ENCODE data around the gene PCDH9.

PCDH9 gene

DNA sequence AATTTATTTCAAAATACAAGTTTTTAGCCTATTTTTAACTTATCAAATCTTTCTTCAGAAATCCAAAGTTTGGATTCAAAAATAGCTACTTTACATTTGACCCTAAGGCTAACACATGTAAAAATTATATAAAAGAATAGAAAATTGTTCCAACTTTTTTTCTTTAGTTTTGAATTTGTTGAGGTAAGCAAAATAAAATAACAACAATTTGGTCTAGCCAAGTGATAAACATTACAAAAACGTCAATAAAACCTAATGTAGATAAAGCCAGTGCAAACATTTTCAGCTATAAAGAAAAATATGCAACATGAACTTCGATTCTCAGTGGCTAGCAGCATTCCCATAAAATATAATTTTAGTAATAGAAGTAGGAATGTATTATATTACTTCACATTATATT, 400.3 kb downstream of the PCDH9 start:
- no peaks in the 10 kb centered on the region for H3K9me3 ChIP-seq (ENCODE audit: insufficient read depth, low read depth, low read length)
- H3K14ac ChIP-seq (ENCODE audit: low read length) = no peak overlapping the region
- H3K79me2 ChIP-seq (ENCODE audit: control insufficient read depth, insufficient read depth, low read length, poor library complexity) = no peaks in the 10 kb centered on the region
- H2AFZ ChIP-seq (ENCODE audit: insufficient read depth, low read length, poor library complexity) = no peak overlapping the region
- no peak overlapping the region for H3K9ac ChIP-seq (ENCODE audit: low read length)
- no peaks in the 10 kb centered on the region for H3K27me3 ChIP-seq (ENCODE audit: insufficient read depth, low read length)
- H4K12ac ChIP-seq (ENCODE audit: low read depth, low read length) = no peak overlapping the region
- H3K79me1 ChIP-seq (ENCODE audit: low read length) = no peaks in the 10 kb centered on the region
- no CpG with 5 or more reads among the region's 2 CpGs for WGBS (ENCODE audit: extremely low coverage, insufficient coverage, insufficient read length)
- no peak overlapping the region for H2BK12ac ChIP-seq (ENCODE audit: low read length)
- H2BK5ac ChIP-seq (ENCODE audit: low read depth, low read length, poor library complexity) = no peak overlapping the region
- H3K4me2 ChIP-seq (ENCODE audit: low read length) = no peak overlapping the region
- H3K4me1 ChIP-seq (ENCODE audit: control insufficient read depth in 1 of 2, insufficient read depth in 2 of 2, low read length in 2 of 2) = no peaks in the 10 kb centered on the region
- H3K36me3 ChIP-seq (ENCODE audit: control insufficient read depth in 1 of 2, insufficient read depth in 2 of 2, low read length in 2 of 2) = no peaks in the 10 kb centered on the region
- H2AK5ac ChIP-seq (ENCODE audit: low read length) = no peak overlapping the region
- H3K27ac ChIP-seq (ENCODE audit: low read depth, low read length) = no peak overlapping the region
- H3K4me3 ChIP-seq (ENCODE audit: low read depth, low read length) = no peak overlapping the region
- no peak overlapping the region for H4K91ac ChIP-seq (ENCODE audit: low read depth, low read length)
- H4K8ac ChIP-seq (ENCODE audit: low read depth, low read length) = no peak overlapping the region
- H3K18ac ChIP-seq (ENCODE audit: low read length) = no peak overlapping the region
- no peak for DNase-seq
- no peak overlapping the region for H3K4ac ChIP-seq (ENCODE audit: low read depth, low read length)
- no peak overlapping the region for H3K23ac ChIP-seq (ENCODE audit: low read length)
- no peak overlapping the region for H2BK120ac ChIP-seq (ENCODE audit: insufficient read depth, low read length, poor library complexity)

- Histone ChIP-seq H2BK120ac (ENCODE audit: insufficient read depth, low read length, poor library complexity) (no peak overlapping the region), H2BK12ac (ENCODE audit: low read length) (no peak overlapping the region), H3K27me3 (ENCODE audit: insufficient read depth, low read length) (no peaks in the 10 kb centered on the region), H3K4me3 (ENCODE audit: low read depth, low read length) (no peak overlapping the region), H4K12ac (ENCODE audit: low read depth, low read length) (no peak overlapping the region), H3K27ac (ENCODE audit: low read depth, low read length) (no peak overlapping the region), H3K4me2 (ENCODE audit: low read length) (no peak overlapping the region), H3K18ac (ENCODE audit: low read length) (no peak overlapping the region), H3K4me1 (ENCODE audit: control insufficient read depth in 1 of 2, insufficient read depth in 2 of 2, low read length in 2 of 2) (no peaks in the 10 kb centered on the region), H3K9me3 (ENCODE audit: insufficient read depth, low read depth, low read length) (no peaks in the 10 kb centered on the region), H3K79me1 (ENCODE audit: low read length) (no peaks in the 10 kb centered on the region), H3K23ac (ENCODE audit: low read length) (no peak overlapping the region), H3K9ac (ENCODE audit: low read length) (no peak overlapping the region), H3K79me2 (ENCODE audit: control insufficient read depth, insufficient read depth, low read length, poor library complexity) (no peaks in the 10 kb centered on the region), H4K8ac (ENCODE audit: low read depth, low read length) (no peak overlapping the region), H4K91ac (ENCODE audit: low read depth, low read length) (no peak overlapping the region), H3K14ac (ENCODE audit: low read length) (no peak overlapping the region), H3K4ac (ENCODE audit: low read depth, low read length) (no peak overlapping the region), H2BK5ac (ENCODE audit: low read depth, low read length, poor library complexity) (no peak overlapping the region), H2AFZ (ENCODE audit: insufficient read depth, low read length, poor library complexity) (no peak overlapping the region), H3K36me3 (ENCODE audit: control insufficient read depth in 1 of 2, insufficient read depth in 2 of 2, low read length in 2 of 2) (no peaks in the 10 kb centered on the region), H2AK5ac (ENCODE audit: low read length) (no peak overlapping the region)
- no peak for DNase-seq
- WGBS (ENCODE audit: extremely low coverage, insufficient coverage, insufficient read length) = no CpG with 5 or more reads among the region's 1 CpG
These were observed 403.7 kb downstream of the PCDH9 start for GRCh38 chr13:66826398-66826797.

GRCh38 chr13:66821551-66821950, 408.6 kb downstream of the PCDH9 start:
- Histone ChIP-seq H3K79me1 (ENCODE audit: low read length) (no peaks in the 10 kb centered on the region), H4K8ac (ENCODE audit: low read depth, low read length) (no peak overlapping the region), H3K27me3 (ENCODE audit: insufficient read depth, low read length) (no peaks in the 10 kb centered on the region), H2AFZ (ENCODE audit: insufficient read depth, low read length, poor library complexity) (no peak overlapping the region), H3K14ac (ENCODE audit: low read length) (no peak overlapping the region), H3K79me2 (ENCODE audit: control insufficient read depth, insufficient read depth, low read length, poor library complexity) (no peaks in the 10 kb centered on the region), H3K4ac (ENCODE audit: low read depth, low read length) (no peak overlapping the region), H4K12ac (ENCODE audit: low read depth, low read length) (no peak overlapping the region), H3K4me1 (ENCODE audit: control insufficient read depth in 1 of 2, insufficient read depth in 2 of 2, low read length in 2 of 2) (no peaks in the 10 kb centered on the region), H3K27ac (ENCODE audit: low read depth, low read length) (no peak overlapping the region), H2BK5ac (ENCODE audit: low read depth, low read length, poor library complexity) (no peak overlapping the region), H3K9ac (ENCODE audit: low read length) (no peak overlapping the region), H4K91ac (ENCODE audit: low read depth, low read length) (no peak overlapping the region), H3K9me3 (ENCODE audit: insufficient read depth, low read depth, low read length) (no peaks in the 10 kb centered on the region), H3K4me2 (ENCODE audit: low read length) (no peak overlapping the region), H2BK120ac (ENCODE audit: insufficient read depth, low read length, poor library complexity) (no peak overlapping the region), H3K18ac (ENCODE audit: low read length) (no peak overlapping the region), H2BK12ac (ENCODE audit: low read length) (no peak overlapping the region), H2AK5ac (ENCODE audit: low read length) (no peak overlapping the region), H3K36me3 (ENCODE audit: control insufficient read depth in 1 of 2, insufficient read depth in 2 of 2, low read length in 2 of 2) (no peaks in the 10 kb centered on the region), H3K23ac (ENCODE audit: low read length) (no peak overlapping the region), H3K4me3 (ENCODE audit: low read depth, low read length) (no peak overlapping the region)
- DNase-seq = no peak
- WGBS (ENCODE audit: extremely low coverage, insufficient coverage, insufficient read length) = no CpG with 5 or more reads among the region's 1 CpG

DNA sequence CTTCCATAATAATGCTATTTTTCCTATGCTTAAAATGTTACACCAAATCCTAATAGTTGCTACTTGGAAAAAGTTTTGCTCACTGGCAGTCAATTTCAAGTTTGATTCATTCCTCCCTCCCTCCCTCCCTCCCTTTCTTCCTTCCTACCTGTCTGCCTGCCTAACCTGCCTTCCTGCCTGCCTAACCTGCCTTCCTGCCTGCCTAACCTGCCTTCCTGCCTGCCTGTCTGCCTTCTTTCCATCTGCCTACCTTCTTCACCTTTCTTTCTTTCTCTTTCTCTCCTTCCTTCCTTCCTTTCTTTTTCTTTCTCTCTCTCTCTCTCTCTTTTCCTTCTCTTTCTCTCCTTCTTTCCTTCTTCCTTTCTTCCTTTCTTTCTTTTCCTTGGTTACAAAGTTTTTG, 418.7 kb downstream of the PCDH9 start:
- Histone ChIP-seq H3K4ac (ENCODE audit: low read depth, low read length) (no peak overlapping the region), H3K4me1 (ENCODE audit: control insufficient read depth in 1 of 2, insufficient read depth in 2 of 2, low read length in 2 of 2) (no peaks in the 10 kb centered on the region), H3K4me3 (ENCODE audit: low read depth, low read length) (no peak overlapping the region), H3K4me2 (ENCODE audit: low read length) (no peak overlapping the region), H4K12ac (ENCODE audit: low read depth, low read length) (no peak overlapping the region), H2BK12ac (ENCODE audit: low read length) (no peak overlapping the region), H2BK120ac (ENCODE audit: insufficient read depth, low read length, poor library complexity) (no peak overlapping the region), H4K8ac (ENCODE audit: low read depth, low read length) (no peak overlapping the region), H3K23ac (ENCODE audit: low read length) (no peak overlapping the region), H3K27ac (ENCODE audit: low read depth, low read length) (no peak overlapping the region), H3K79me2 (ENCODE audit: control insufficient read depth, insufficient read depth, low read length, poor library complexity) (no peaks in the 10 kb centered on the region), H2BK5ac (ENCODE audit: low read depth, low read length, poor library complexity) (no peak overlapping the region), H4K91ac (ENCODE audit: low read depth, low read length) (no peak overlapping the region), H3K79me1 (ENCODE audit: low read length) (no peaks in the 10 kb centered on the region), H3K9ac (ENCODE audit: low read length) (no peak overlapping the region), H3K36me3 (ENCODE audit: control insufficient read depth in 1 of 2, insufficient read depth in 2 of 2, low read length in 2 of 2) (no peaks in the 10 kb centered on the region), H2AK5ac (ENCODE audit: low read length) (no peak overlapping the region), H3K9me3 (ENCODE audit: insufficient read depth, low read depth, low read length) (no peaks in the 10 kb centered on the region), H3K14ac (ENCODE audit: low read length) (no peak overlapping the region), H3K27me3 (ENCODE audit: insufficient read depth, low read length) (no peaks in the 10 kb centered on the region), H2AFZ (ENCODE audit: insufficient read depth, low read length, poor library complexity) (no peak overlapping the region), H3K18ac (ENCODE audit: low read length) (no peak overlapping the region)
- DNase-seq = no peak

- Histone ChIP-seq H3K18ac (ENCODE audit: low read length) (no peak overlapping the region), H3K4me1 (ENCODE audit: control insufficient read depth in 1 of 2, insufficient read depth in 2 of 2, low read length in 2 of 2) (no peaks in the 10 kb centered on the region), H3K27me3 (ENCODE audit: insufficient read depth, low read length) (no peaks in the 10 kb centered on the region), H2BK120ac (ENCODE audit: insufficient read depth, low read length, poor library complexity) (no peak overlapping the region), H2AFZ (ENCODE audit: insufficient read depth, low read length, poor library complexity) (no peak overlapping the region), H4K8ac (ENCODE audit: low read depth, low read length) (no peak overlapping the region), H4K91ac (ENCODE audit: low read depth, low read length) (no peak overlapping the region), H2AK5ac (ENCODE audit: low read length) (no peak overlapping the region), H3K4ac (ENCODE audit: low read depth, low read length) (no peak overlapping the region), H3K23ac (ENCODE audit: low read length) (no peak overlapping the region), H2BK12ac (ENCODE audit: low read length) (no peak overlapping the region), H3K36me3 (ENCODE audit: control insufficient read depth in 1 of 2, insufficient read depth in 2 of 2, low read length in 2 of 2) (no peaks in the 10 kb centered on the region), H3K14ac (ENCODE audit: low read length) (no peak overlapping the region), H3K27ac (ENCODE audit: low read depth, low read length) (no peak overlapping the region), H4K12ac (ENCODE audit: low read depth, low read length) (no peak overlapping the region), H2BK5ac (ENCODE audit: low read depth, low read length, poor library complexity) (no peak overlapping the region), H3K9ac (ENCODE audit: low read length) (no peak overlapping the region), H3K9me3 (ENCODE audit: insufficient read depth, low read depth, low read length) (no peaks in the 10 kb centered on the region), H3K4me3 (ENCODE audit: low read depth, low read length) (no peak overlapping the region), H3K79me1 (ENCODE audit: low read length) (no peaks in the 10 kb centered on the region), H3K4me2 (ENCODE audit: low read length) (no peak overlapping the region), H3K79me2 (ENCODE audit: control insufficient read depth, insufficient read depth, low read length, poor library complexity) (no peaks in the 10 kb centered on the region)
- no peak for DNase-seq
- no CpG with 5 or more reads among the region's 1 CpG for WGBS (ENCODE audit: extremely low coverage, insufficient coverage, insufficient read length)
These were observed 420.7 kb downstream of the PCDH9 start for GRCh38 chr13:66809485-66809884.

Data from trophoblast cell (in vitro differentiated cells and primary cell).